Effector memory CD8-positive, alpha-beta T cell (primary cell): Measurements from ENCODE around the gene HDX.
"Not testable (repeated sequence)": the region's sequence is repeated elsewhere in the genome, so short reads cannot be mapped to it uniquely, and the experiment has no call there.

Experiments
- ATAC-seq: fragments of 150-1000 bp; cut with Tn5 transposase; replicated peaks from 2 replicates; pipeline ENCODE4 v1.10.0; 2021; ENCODE audit warnings: mild to moderate bottlenecking, moderate library complexity
- DNase-seq, 3 experiments: peaks; one replicate each; pipeline ENCODE4 v3.0.0; 2021
- H3K27ac Mint-ChIP-seq, 2 donors: one replicate each; pipeline ENCODE4 v1.8.0; 2022; ENCODE audit warnings: mild to moderate bottlenecking in 2 of 2, mixed read lengths in 2 of 2, moderate library complexity in 2 of 2
- H3K27me3 Mint-ChIP-seq, 2 donors: one replicate each; pipeline ENCODE4 v1.8.0; 2022; ENCODE audit warnings: mixed read lengths in 2 of 2
- H3K36me3 Mint-ChIP-seq: one replicate; pipeline ENCODE4 v1.8.0; 2022; ENCODE audit warnings: mild to moderate bottlenecking, moderate library complexity, mixed read lengths; ENCODE audit not compliant: insufficient read depth
- H3K4me1 Mint-ChIP-seq, 2 donors: one replicate each; pipeline ENCODE4 v1.8.0; 2022; ENCODE audit warnings: low read depth in 2 of 2, mixed read lengths in 2 of 2
- H3K4me3 Mint-ChIP-seq, 2 donors: one replicate each; pipeline ENCODE4 v1.8.0; 2022; ENCODE audit warnings: mild to moderate bottlenecking in 2 of 2, mixed read lengths in 2 of 2, moderate library complexity in 2 of 2
- H3K9me3 Mint-ChIP-seq, 2 donors: one replicate each; pipeline ENCODE4 v1.8.0; 2022; ENCODE audit warnings: mixed read lengths in 2 of 2
- total RNA-seq, 9 experiments: gene quantifications; one replicate each; lab custom pipeline; 2026; lab: John Stamatoyannopoulos, UW

HDX gene, protein sequence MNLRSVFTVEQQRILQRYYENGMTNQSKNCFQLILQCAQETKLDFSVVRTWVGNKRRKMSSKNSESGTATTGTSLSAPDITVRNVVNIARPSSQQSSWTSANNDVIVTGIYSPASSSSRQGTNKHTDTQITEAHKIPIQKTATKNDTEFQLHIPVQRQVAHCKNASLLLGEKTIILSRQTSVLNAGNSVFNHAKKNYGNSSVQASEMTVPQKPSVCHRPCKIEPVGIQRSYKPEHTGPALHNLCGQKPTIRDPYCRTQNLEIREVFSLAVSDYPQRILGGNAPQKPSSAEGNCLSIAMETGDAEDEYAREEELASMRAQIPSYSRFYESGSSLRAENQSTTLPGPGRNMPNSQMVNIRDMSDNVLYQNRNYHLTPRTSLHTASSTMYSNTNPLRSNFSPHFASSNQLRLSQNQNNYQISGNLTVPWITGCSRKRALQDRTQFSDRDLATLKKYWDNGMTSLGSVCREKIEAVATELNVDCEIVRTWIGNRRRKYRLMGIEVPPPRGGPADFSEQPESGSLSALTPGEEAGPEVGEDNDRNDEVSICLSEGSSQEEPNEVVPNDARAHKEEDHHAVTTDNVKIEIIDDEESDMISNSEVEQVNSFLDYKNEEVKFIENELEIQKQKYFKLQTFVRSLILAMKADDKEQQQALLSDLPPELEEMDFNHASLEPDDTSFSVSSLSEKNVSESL
- 0.26 to 1.8 (median 1.4) reads per million in 9 experiments for total RNA-seq

DNA sequence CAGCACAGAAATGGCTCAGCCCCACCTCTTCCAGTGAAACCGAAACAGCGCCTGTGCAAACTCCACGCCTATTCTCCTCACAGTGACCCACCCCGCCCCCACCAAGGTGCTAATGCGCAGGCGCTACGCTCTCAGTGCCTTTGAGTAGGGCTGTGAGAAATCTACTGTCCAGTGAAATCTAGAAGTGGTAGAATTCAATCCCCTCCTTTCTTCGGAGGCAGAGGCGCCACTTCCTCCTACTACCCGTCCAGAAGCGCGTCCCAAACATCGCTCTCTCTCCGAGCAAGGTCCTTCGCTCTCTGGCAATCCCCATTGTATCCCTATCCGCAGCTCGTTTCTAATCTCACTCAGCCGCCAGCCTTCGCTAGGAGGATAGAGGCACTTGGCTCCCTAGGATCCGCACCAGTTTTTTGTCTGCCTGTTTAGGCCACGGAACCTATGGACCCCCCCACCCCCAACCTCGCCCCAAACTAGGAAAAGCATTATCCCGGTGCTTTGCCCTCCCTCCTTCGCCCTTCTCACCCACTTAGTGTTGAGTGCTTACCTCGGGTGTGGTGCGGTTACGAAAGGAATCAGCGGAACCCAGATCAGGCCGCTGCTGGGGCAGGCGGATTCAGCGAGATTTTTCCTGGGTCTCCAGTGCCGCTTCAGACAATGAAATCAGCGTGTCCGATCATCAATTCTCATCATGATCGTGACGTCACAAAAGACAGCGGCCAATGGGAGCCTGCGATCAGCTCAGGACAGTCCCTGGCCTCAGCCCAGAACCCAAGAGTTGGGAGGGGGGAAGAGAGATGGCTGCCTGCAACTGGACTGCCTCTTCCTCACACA is at the start of gene HDX:
HDX (minus strand) TSS at position 656 of the 831 bp plus-strand sequence. CDS start 27,056 bp downstream, outside the sequence.
- no peaks in the 10 kb centered on the region for H3K4me1 Mint-ChIP-seq
- peak; percentile 1 to 14 (median 3) for DNase-seq
- peak; percentile 71 for ATAC-seq

DNA sequence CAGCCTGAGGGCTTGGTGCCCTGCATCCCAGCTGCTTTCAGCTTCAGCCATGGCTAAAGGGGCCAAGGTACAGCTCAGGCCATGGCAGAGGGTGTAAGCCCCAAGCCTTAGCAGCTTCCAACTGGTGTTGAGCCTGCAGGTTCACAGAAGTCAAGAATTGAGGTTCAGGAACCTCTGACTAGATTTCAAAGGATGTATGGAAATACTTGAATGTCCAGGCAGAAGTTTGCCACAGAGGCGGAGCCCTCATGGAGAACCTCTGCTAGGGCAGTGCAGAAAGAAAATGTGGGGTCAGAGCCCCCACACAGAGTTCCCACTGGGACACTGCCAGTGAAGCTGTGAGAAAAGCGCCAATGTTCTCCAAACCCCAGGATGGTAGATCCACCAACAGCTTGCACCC is 39.1 kb upstream of the HDX start:
- DNase-seq, H3K36me3 Mint-ChIP-seq, H3K4me3 Mint-ChIP-seq, ATAC-seq, H3K4me1 Mint-ChIP-seq, H3K9me3 Mint-ChIP-seq, H3K27me3 Mint-ChIP-seq, H3K27ac Mint-ChIP-seq: not testable (repeated sequence)

More for the DNA sequence above, at the start of gene HDX:
- H3K9me3 Mint-ChIP-seq, result peaks cover 0 to 3% of the 10 kb centered on the region in 2 donors
- H3K27me3 Mint-ChIP-seq, result no peaks in the 10 kb centered on the region
- peak within 1 kb of the TSS in 1 of 2 donors; percentile 26 for H3K27ac Mint-ChIP-seq
- peak within 1 kb of the TSS; percentile 53 to 59 for H3K4me3 Mint-ChIP-seq
- no peaks in the 10 kb centered on the region for H3K36me3 Mint-ChIP-seq

DNA sequence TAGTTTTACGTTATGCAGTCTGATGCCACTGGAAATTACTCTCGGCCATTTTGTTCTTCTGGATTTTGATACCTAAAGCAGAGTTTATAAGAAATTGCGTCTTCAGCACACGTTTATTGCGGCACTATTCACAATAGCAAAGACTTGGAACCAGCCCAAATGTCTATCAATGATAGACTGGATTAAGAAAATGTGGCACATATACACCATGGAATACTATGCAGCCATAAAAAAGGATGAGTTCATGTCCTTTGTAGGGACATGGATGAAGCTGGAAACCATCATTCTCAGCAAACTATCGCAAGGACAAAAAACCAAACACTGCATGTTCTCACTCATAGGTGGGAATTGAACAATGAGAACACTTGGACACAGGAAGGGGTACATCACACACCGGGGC is 35.4 kb upstream of the HDX start:
- ATAC-seq, H3K4me3 Mint-ChIP-seq, H3K9me3 Mint-ChIP-seq, H3K27ac Mint-ChIP-seq, H3K27me3 Mint-ChIP-seq, DNase-seq, H3K4me1 Mint-ChIP-seq, H3K36me3 Mint-ChIP-seq: not testable (repeated sequence)

DNA sequence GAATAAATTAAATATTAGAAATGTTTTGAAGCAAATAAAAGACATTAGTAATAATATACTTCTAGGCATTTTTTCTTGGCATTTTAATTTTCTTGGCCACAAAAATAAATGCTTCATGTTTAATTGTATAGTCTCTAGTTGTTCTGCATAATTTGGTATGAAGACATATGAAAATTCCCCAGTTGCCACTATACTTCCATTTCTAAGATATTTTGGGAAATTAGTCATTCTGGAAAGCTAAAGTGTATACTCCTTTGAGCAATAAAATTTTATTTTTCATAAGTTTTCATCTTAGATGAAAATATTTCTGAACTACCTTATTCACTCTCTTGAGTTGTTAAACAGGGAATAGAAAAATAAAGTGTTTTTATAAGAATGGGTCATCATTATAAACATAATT is 13.8 kb downstream of the HDX start:
- no peaks in the 10 kb centered on the region for H3K4me1 Mint-ChIP-seq
- H3K9me3 Mint-ChIP-seq, result no peaks in the 10 kb centered on the region
- H3K36me3 Mint-ChIP-seq, result no peaks in the 10 kb centered on the region
- no peak overlapping the region for H3K27ac Mint-ChIP-seq
- no peak for ATAC-seq
- H3K4me3 Mint-ChIP-seq, result no peak overlapping the region
- DNase-seq, result no peak
- H3K27me3 Mint-ChIP-seq, result no peaks in the 10 kb centered on the region

DNA sequence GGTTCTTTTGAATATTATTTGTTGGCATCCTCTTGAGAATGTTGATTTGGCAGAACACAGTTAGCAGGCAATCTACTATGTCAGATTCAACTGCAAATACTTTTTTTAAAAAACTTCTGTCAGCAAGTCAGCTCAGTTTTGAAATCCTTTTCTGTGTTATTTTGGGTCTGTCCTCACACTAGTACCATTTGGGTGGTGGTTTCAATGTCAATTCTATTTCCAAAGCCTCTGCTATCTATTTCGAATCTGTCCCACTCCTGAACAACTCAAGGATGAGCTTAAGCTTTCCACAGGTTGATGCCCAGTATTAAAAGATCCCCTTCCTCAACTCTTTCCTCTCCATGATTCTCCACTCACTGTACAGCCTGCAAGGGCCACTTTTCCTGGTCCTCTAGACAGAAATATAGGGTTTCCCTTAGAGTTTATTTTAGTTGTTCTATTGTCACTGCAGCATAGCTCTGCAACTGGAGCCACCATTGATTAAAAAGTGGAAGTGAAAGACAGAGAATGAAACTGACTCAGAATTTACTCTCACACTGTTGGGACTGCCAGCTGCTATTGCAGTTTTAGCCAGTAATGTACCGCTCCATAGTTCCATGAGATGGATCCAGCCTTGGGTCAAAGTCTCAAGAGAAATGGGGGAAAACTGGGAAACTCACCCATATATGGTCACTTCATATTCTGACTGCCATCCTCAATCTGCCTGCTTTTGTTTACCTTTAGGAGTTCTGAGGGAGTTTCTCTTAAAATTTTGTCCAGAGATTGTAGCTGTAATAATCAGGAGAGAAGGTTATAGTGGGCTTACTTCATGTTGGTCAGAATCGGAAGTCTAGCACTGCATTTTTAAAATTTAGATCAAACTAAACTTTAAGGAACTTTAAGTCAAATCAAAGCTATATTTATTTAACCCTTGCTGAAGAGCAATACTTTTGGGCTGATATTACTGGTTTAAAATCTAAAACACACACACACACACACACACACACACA is 14.6 kb downstream of the HDX start:
- Mint-ChIP-seq H3K27me3 (no peaks in the 10 kb centered on the region), H3K36me3 (no peaks in the 10 kb centered on the region), H3K4me1 (no peaks in the 10 kb centered on the region), H3K4me3 (no peak overlapping the region), H3K9me3 (no peaks in the 10 kb centered on the region), H3K27ac (no peak overlapping the region)
- ATAC-seq (no peak), DNase-seq (no peak)

DNA sequence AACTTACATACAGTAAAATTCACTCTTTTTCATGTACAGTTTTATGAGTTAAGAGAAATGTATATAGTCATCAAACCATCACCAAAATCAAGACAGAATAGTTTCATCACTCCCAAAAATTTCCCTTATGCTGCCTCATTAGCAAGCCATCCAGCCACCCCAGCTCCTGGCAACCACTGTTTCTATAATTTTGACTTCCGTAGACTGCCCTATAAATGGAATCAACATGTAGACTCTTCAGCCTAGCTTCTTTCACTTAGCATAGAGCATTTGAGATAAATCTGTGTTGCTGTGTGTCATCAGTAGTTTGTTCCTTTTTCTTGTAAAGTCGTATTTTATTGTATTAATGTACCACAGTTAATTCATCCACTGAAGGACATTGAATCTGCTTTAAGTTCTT is 23.2 kb downstream of the HDX start:
- ATAC-seq, result no peak
- no peaks in the 10 kb centered on the region for H3K4me1 Mint-ChIP-seq
- no peaks in the 10 kb centered on the region for H3K27me3 Mint-ChIP-seq
- peaks cover 0 to 10% of the 10 kb centered on the region in 2 donors for H3K9me3 Mint-ChIP-seq
- H3K36me3 Mint-ChIP-seq, result no peaks in the 10 kb centered on the region
- H3K4me3 Mint-ChIP-seq, result no peak overlapping the region
- DNase-seq, result no peak
- H3K27ac Mint-ChIP-seq, result no peak overlapping the region

DNA sequence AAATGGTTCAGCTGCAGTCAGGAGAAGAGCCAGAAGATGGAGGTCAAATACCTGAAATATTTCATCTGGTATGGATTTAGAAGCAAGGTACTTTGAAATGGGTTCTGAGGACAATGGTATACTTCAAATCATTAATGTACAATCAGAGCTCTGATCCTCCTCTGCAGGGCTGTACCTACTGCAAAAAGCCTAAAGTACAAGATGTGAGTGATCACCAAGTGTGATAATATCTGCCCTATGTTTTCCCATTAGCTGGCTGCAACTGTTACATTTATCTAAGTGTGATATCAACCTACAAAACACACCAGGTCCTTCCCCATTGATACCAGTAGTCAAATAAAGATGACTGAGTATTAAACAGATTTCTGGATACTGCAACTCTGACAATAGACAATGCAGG is 25.1 kb downstream of the HDX start:
- no peak overlapping the region for H3K27ac Mint-ChIP-seq
- no peak overlapping the region for H3K4me3 Mint-ChIP-seq
- peaks cover 0 to 10% of the 10 kb centered on the region in 2 donors for H3K9me3 Mint-ChIP-seq
- H3K4me1 Mint-ChIP-seq, result no peaks in the 10 kb centered on the region
- DNase-seq, result no peak
- H3K36me3 Mint-ChIP-seq, result no peaks in the 10 kb centered on the region
- no peaks in the 10 kb centered on the region for H3K27me3 Mint-ChIP-seq
- ATAC-seq, result no peak

DNA sequence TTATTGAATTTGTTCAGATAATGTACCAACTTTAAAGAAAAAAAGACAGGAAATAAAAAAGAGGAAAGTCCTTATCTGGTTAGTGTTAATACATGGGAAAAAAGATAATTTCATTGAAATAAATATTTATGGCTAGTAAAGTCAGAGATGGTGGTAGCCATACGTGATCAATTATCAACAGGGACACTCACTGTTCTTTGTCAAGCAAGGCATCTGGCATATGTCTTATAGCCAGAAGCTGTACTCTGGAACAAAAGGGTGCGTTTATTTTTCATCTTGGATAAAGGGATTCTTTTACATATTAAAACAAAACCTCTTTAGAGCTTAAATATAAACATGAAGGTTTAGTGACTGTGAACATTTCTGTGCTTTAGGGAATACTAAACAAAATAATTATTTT is 26.7 kb downstream of the HDX start:
- H3K4me1 Mint-ChIP-seq, result no peaks in the 10 kb centered on the region
- H3K27me3 Mint-ChIP-seq, result no peaks in the 10 kb centered on the region
- no peak overlapping the region for H3K27ac Mint-ChIP-seq
- H3K4me3 Mint-ChIP-seq, result no peak overlapping the region
- DNase-seq, result no peak
- H3K36me3 Mint-ChIP-seq, result no peaks in the 10 kb centered on the region
- H3K9me3 Mint-ChIP-seq, result no peaks in the 10 kb centered on the region
- no peak for ATAC-seq

DNA sequence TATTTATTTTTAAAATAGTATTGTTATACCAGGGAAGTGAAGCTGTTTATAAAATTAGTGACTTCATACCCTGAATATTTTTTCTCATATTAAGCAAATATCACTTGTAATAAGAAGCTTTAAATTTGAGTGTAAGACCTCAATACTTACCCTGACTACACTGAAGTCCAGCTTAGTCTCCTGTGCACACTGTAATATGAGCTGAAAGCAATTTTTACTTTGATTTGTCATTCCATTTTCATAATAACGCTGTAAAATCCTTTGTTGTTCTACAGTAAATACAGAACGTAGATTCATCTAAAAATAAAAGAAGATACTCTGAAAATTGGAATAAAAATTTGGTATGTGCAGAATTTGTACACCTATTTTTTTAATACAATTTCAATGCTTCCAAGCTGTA is 27.2 kb downstream of the HDX start:
- Mint-ChIP-seq H3K27ac (no peak overlapping the region), H3K4me1 (no peaks in the 10 kb centered on the region), H3K27me3 (no peaks in the 10 kb centered on the region), H3K36me3 (no peaks in the 10 kb centered on the region), H3K4me3 (no peak overlapping the region), H3K9me3 (no peaks in the 10 kb centered on the region)
- no peak for DNase-seq
- no peak for ATAC-seq

DNA sequence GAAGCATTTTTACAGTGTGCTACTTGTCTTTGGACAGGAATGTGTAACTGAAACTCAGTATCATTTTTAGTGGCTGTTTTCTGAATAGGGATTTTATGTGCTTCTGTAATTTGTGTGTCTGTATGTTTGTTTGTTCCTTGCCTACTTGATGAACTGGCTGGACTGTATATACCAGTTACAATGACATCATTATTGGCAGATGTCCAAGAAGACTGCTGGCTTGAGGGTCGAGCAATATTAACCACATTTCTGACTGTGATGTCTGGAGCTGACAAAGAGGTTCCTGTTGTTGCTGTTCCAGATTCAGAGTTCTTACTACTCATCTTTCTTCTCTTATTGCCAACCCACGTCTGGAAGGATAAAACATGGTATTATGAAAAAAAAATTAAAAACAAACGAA is 33.0 kb downstream of the HDX start:
- Mint-ChIP-seq H3K9me3 (peaks cover 0 to 5% of the 10 kb centered on the region in 2 donors), H3K27ac (no peak overlapping the region), H3K27me3 (no peaks in the 10 kb centered on the region), H3K36me3 (no peaks in the 10 kb centered on the region), H3K4me1 (no peaks in the 10 kb centered on the region), H3K4me3 (no peak overlapping the region)
- ATAC-seq (no peak), DNase-seq (no peak)

DNA sequence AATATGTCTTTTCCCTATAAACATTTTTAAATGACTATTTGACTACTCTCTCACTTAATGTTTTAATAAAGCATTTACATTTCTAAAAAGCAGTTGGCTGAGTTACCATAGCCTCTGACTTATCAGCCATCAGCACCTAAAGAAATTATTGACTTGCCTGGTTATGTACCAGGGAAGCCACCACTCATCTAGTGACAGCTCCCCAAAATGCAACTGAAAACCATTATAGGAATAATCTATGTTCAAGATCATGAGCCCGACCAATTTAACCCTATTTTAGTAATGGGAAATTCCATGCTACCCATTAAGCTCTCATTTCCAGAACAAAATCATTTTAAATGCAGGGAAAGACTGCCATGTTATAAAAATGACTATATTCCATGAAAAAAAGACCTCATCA is 34.4 kb downstream of the HDX start:
- no peak for DNase-seq
- Mint-ChIP-seq H3K27ac (no peak overlapping the region), H3K9me3 (peaks cover 0 to 6% of the 10 kb centered on the region in 2 donors), H3K4me3 (no peak overlapping the region), H3K4me1 (no peaks in the 10 kb centered on the region), H3K36me3 (no peaks in the 10 kb centered on the region), H3K27me3 (no peaks in the 10 kb centered on the region)
- no peak for ATAC-seq

DNA sequence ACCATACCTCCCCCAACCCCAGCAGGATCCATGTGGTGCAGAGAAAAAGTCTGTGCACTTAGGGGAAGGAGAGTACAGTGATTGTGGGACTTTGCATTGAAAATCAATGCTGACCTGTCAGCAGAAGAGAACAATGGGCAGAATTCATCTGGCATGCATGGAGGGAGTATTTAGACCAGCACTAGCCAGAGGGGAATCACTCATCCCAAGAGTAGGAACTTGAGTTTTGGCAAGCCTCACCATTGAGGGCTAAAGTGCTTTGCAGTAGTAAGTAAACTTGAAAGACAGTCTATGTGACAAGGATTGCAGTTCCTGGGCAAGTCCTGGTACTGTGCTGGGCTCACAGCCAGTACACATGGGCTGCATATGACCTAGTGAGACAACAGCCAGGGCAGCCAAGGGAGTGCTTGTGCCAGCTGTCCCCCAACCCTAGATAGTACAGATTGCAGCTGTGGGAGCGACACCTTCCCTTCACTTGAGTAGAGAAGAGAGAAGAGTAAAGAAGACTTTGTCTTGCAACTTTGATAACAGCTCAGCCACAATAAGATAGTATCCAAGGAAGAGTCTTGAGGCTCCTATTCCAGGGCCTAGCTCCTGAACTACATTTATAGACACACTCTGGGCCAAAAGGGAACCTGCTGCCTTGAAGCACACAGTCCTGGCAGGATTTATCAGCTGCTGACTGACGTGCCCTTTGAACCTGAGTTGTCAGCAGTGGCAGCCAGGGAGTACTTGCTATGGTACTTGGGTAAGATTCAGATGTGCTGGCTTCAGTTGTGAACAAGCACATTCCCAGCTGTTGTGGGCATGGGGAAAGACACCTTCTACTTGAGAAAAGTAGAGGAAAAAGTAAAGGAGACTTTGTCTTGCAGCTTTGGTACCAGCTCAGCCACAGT is 48.7 kb downstream of the HDX start:
- no peak for ATAC-seq
- Mint-ChIP-seq H3K4me1 (no peaks in the 10 kb centered on the region), H3K27me3 (no peaks in the 10 kb centered on the region), H3K4me3 (no peak overlapping the region), H3K9me3 (peaks cover 7 to 12% of the 10 kb centered on the region in 2 donors), H3K27ac (no peak overlapping the region), H3K36me3 (no peaks in the 10 kb centered on the region)
- DNase-seq, result no peak
